Glutamatergic neuron (in vitro differentiated cells): ENCODE measurements around the gene CNTFR. TPM values are rescaled to one million over a fixed set of nuclear protein-coding genes. Genes with fewer than 3 reads are reported as not detected.

Source experiments
- DNase-seq: peaks from one replicate; pipeline ENCODE4 v3.0.0; 2022
- H3K27ac Mint-ChIP-seq: one replicate; pipeline ENCODE4 v1.8.0; 2020; ENCODE audit warnings: mild to moderate bottlenecking, mixed read lengths, inconsistent platforms; ENCODE audit not compliant: unreplicated experiment
- H3K27me3 Mint-ChIP-seq: one replicate; pipeline ENCODE4 v1.8.0; 2020; ENCODE audit warnings: mild to moderate bottlenecking, moderate library complexity, mixed read lengths, inconsistent platforms; ENCODE audit not compliant: unreplicated experiment
- H3K36me3 Mint-ChIP-seq: one replicate; pipeline ENCODE4 v1.8.0; 2020; ENCODE audit warnings: mild to moderate bottlenecking, mixed read lengths, inconsistent platforms; ENCODE audit not compliant: unreplicated experiment
- H3K4me1 Mint-ChIP-seq: one replicate; pipeline ENCODE4 v1.8.0; 2020; ENCODE audit warnings: mild to moderate bottlenecking, low read depth, mixed read lengths, inconsistent platforms; ENCODE audit not compliant: unreplicated experiment
- H3K4me3 Mint-ChIP-seq: one replicate; pipeline ENCODE4 v1.8.0; 2020; ENCODE audit warnings: mild to moderate bottlenecking, mixed read lengths, inconsistent platforms; ENCODE audit not compliant: unreplicated experiment
- H3K9me3 Mint-ChIP-seq: one replicate; pipeline ENCODE4 v1.8.0; 2020; ENCODE audit warnings: mild to moderate bottlenecking, moderate library complexity, mixed read lengths, inconsistent platforms; ENCODE audit not compliant: unreplicated experiment
- CTCF ChIP-seq: fragments of 200-600 bp; sonication (generic); IDR thresholded peaks from one replicate; pipeline ENCODE4 v1.5.0; 2021; ENCODE audit not compliant: partially characterized antibody, unreplicated experiment
- total RNA-seq: library from RNA; stranded (reverse); fragmentation: NEBNext Ultra II Directional; extraction: Animal tissue kit (Norgen Biotek cat#: 25700); gene quantifications from one replicate; pipeline ENCODE4 v1.2.1, GENCODE V29; 2021; ENCODE audit not compliant: unreplicated experiment

Gene CNTFR
- total RNA-seq, 1 donor from 2014 or later = 170 TPM

DNA sequence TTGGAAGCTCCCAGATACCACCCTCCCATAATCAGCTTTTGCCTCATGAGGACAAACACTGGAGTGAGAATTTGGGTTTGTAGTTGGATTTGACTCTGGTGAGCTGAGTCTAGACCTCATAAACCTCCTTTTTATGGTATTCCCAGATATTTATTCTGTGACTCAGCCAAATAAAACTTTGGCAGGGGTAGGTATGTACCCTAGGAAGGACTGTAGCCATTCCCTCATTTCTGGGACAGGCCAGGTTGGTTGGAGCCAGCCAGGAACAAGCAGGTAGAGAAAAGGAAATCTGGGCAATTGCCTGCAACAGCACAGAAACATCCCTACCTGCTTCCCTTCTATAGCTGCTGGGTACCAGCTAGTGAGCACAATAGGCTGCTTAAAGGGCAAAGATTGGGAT, 86.1 kb downstream of the CNTFR start:
- no peak for DNase-seq
- Mint-ChIP-seq H3K4me1 (peaks cover 21% of the 10 kb centered on the region), H3K27me3 (peaks cover 2% of the 10 kb centered on the region)

GRCh38 chr9:34502891-34503290, 86.6 kb downstream of the CNTFR start:
- TF ChIP-seq CTCF = no peak
- H3K27me3 Mint-ChIP-seq = peaks cover 2% of the 10 kb centered on the region
- peaks cover 5% of the 10 kb centered on the region for H3K36me3 Mint-ChIP-seq
- H3K4me1 Mint-ChIP-seq = peaks cover 25% of the 10 kb centered on the region
- no peak overlapping the region for H3K27ac Mint-ChIP-seq
- DNase-seq = no peak
- no peak overlapping the region for H3K4me3 Mint-ChIP-seq
- H3K9me3 Mint-ChIP-seq = peaks cover 11% of the 10 kb centered on the region

More for the DNA sequence above, 86.1 kb downstream of the CNTFR start:
- no peak overlapping the region for H3K4me3 Mint-ChIP-seq
- H3K27ac Mint-ChIP-seq = no peak overlapping the region
- H3K36me3 Mint-ChIP-seq = peaks cover 5% of the 10 kb centered on the region
- peaks cover 8% of the 10 kb centered on the region for H3K9me3 Mint-ChIP-seq
- TF ChIP-seq CTCF = no peak

- Mint-ChIP-seq H3K27me3 (peaks cover 6% of the 10 kb centered on the region), H3K4me3 (no peak overlapping the region), H3K4me1 (peaks cover 29% of the 10 kb centered on the region), H3K9me3 (peaks cover 15% of the 10 kb centered on the region), H3K27ac (no peak overlapping the region), H3K36me3 (peaks cover 5% of the 10 kb centered on the region)
- DNase-seq = no peak
- TF ChIP-seq CTCF = no peak
These were observed 87.1 kb downstream of the CNTFR start for GRCh38 chr9:34502471-34502870.

DNA sequence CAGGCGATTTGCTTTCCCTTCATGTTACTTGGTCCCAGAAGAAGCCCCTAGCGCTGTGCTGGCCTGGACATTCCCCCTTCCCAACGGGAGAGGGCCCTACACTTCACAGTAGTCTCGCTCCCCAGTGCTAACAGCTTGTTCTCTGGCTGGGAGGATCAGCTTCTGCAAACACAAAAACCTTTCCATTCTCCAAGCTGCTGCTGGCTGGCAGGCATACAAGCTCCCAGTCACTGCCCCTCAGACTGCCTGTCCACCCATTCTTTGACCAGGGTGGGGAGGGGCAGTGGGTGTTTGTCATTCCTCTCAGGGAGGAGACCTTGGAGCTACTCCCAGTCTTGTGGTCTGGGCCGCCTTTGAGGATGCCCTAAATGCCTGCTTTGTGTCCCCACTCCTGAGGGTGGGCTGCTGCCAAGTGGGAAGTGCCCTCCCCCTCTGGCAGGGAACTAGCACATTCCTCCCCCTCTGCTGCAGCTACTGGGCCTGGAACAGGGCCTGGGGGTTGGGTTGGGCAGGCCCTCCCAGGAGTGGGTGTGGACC, 87.6 kb downstream of the CNTFR start:
- no peak for TF ChIP-seq CTCF
- Mint-ChIP-seq H3K9me3 (peaks cover 16% of the 10 kb centered on the region), H3K27me3 (peaks cover 10% of the 10 kb centered on the region), H3K27ac (no peak overlapping the region), H3K36me3 (peaks cover 5% of the 10 kb centered on the region), H3K4me3 (no peak overlapping the region), H3K4me1 (peaks cover 32% of the 10 kb centered on the region)
- no peak for DNase-seq

Other genes starting within 250 kb of the CNTFR start
- 4.6 TPM for gene MYORG, start 212.8 kb downstream of the CNTFR start, total RNA-seq
- 221 TPM for gene FAM219A, start 131.2 kb downstream of the CNTFR start, total RNA-seq
- 1.2 TPM for gene DNAI1, start 130.9 kb downstream of the CNTFR start, total RNA-seq
- 11.5 TPM for gene ENHO, start 66.7 kb downstream of the CNTFR start, total RNA-seq
- gene RPP25L, start 22.4 kb upstream of the CNTFR start, total RNA-seq = 12.6 TPM
- 119 TPM for gene DCTN3, start 30.8 kb upstream of the CNTFR start, total RNA-seq
- not detected for gene ARID3C, start 39.3 kb upstream of the CNTFR start, total RNA-seq
- gene SIGMAR1, start 48.1 kb upstream of the CNTFR start, total RNA-seq = 44.4 TPM
- gene GALT, start 57.0 kb upstream of the CNTFR start, total RNA-seq = 57.5 TPM
- 28.8 TPM for gene IL11RA, start 62.5 kb upstream of the CNTFR start, total RNA-seq
- gene CCL27, start 72.9 kb upstream of the CNTFR start, total RNA-seq = 1.7 TPM
- not detected for gene CCL19, start 101.6 kb upstream of the CNTFR start, total RNA-seq
- gene CCL21, start 120.4 kb upstream of the CNTFR start, total RNA-seq = not detected